ENCODE results near the gene TMIGD3. TPM values are rescaled to one million over a fixed set of nuclear protein-coding genes. Genes with fewer than 3 reads are reported as not detected.
A peak's percentile ranks its signal among the peaks of the same experiment; 100 is the strongest.

TMIGD3 gene
- total RNA-seq, 4 donors from 2014 or later: 1.7 to 2.6 (median 2.3) TPM

GRCh38 chr1:111449703-111450017 lies 53.8 kb downstream of the TMIGD3 start:
- TF ChIP-seq POLR2AphosphoS5 (IDR thresholded peaks at IDR 0.05) (no peak), EP300 (IDR thresholded peaks at IDR 0.05) (no peak), CTCF (IDR thresholded peaks at IDR 0.05) (no peak), POLR2A (IDR thresholded peaks at IDR 0.05; ENCODE audit: low read depth) (no peak)
- Histone ChIP-seq H3K4me3 (peak overlapping the region; percentile 60 to 91 (median 88)), H3K4me1 (peaks cover 51 to 73% (median 64%) of the 10 kb centered on the region in 4 donors), H3K9me3 (no peaks in the 10 kb centered on the region), H3K27ac (replicated peaks in 1 of 4) (peak overlapping the region; percentile 81 to 91 (median 87)), H3K36me3 (peaks cover 5 to 45% (median 29%) of the 10 kb centered on the region in 4 donors), H3K27me3 (no peaks in the 10 kb centered on the region)
- intact Hi-C loops (cut with DNase I): no loop called here
- DNase-seq (ENCODE audit: extremely low spot score): no peak
- WGBS: 0% methylated on average over 8 of the region's 8 CpGs

GRCh38 chr1:111448918-111449702 lies 54.3 kb downstream of the TMIGD3 start, which contains the start of the genes ATP5PB and WDR77:
Gene ATP5PB, plus strand, starts transcription at chr1:111449464. Its CDS starts 78 bp downstream, at chr1:111449542.
Gene WDR77, minus strand, starts transcription at chr1:111449256. Its CDS starts 87 bp downstream, at chr1:111449169.
- H3K4me3 ChIP-seq: peak within 1 kb of the TSS; percentile 60 to 91 (median 88)
- H3K27me3 ChIP-seq: no peaks in the 10 kb centered on the region
- intact Hi-C loops (cut with DNase I): no loop called here
- peak within 1 kb of the TSS; percentile 81 to 91 (median 87) for H3K27ac ChIP-seq (replicated peaks in 1 of 4)
- peak; percentile 99 for DNase-seq (ENCODE audit: extremely low spot score)
- no peaks in the 10 kb centered on the region for H3K9me3 ChIP-seq
- TF ChIP-seq POLR2AphosphoS5 (IDR thresholded peaks at IDR 0.05): peak; percentile 74 to 85
- peak in 1 of 3 experiments; percentile 25 for TF ChIP-seq CTCF (IDR thresholded peaks at IDR 0.05)
- no peak for TF ChIP-seq EP300 (IDR thresholded peaks at IDR 0.05)
- peak; percentile 23 for TF ChIP-seq POLR2A (IDR thresholded peaks at IDR 0.05; ENCODE audit: low read depth)
- peaks cover 48 to 67% (median 60%) of the 10 kb centered on the region in 4 donors for H3K4me1 ChIP-seq
- WGBS: under 1% methylated on average over 39 of the region's 54 CpGs
- peaks cover 11 to 45% (median 27%) of the 10 kb centered on the region in 4 donors for H3K36me3 ChIP-seq

DNA sequence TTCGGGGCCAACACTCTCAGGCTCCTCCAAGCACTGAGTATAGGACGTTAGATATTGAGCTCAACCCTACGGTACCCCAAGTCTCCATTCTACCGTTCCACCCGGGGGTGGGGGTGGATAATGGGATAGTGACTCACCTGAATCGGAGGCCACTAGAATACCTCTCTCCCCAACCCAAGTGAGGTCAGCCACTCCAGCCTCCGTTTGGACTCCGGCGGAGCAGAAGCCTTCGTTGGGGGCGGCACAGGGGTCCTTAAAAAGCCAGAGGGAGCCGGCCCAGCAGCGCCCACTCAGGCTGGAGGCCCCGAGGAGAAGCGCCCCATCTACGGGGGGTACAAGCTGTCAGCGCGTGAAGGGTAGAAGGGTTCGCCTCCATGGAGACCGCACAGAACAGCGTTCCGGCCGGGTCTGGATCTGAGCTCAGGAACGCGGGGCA lies 54.9 kb downstream of the TMIGD3 start:
- Histone ChIP-seq H3K9me3 (no peaks in the 10 kb centered on the region), H3K4me1 (peaks cover 45 to 61% (median 54%) of the 10 kb centered on the region in 4 donors), H3K27ac (replicated peaks in 1 of 4) (peak overlapping the region; percentile 81 to 91 (median 87)), H3K36me3 (peaks cover 17 to 48% (median 30%) of the 10 kb centered on the region in 4 donors), H3K27me3 (no peaks in the 10 kb centered on the region), H3K4me3 (peak overlapping the region; percentile 60 to 91 (median 88))
- DNase-seq (ENCODE audit: extremely low spot score): no peak
- TF ChIP-seq EP300 (IDR thresholded peaks at IDR 0.05) (no peak), CTCF (IDR thresholded peaks at IDR 0.05) (no peak), POLR2AphosphoS5 (IDR thresholded peaks at IDR 0.05) (no peak), POLR2A (IDR thresholded peaks at IDR 0.05; ENCODE audit: low read depth) (no peak)
- intact Hi-C loops (cut with DNase I): no loop called here
- WGBS: 1% methylated on average over 21 of the region's 25 CpGs

DNA sequence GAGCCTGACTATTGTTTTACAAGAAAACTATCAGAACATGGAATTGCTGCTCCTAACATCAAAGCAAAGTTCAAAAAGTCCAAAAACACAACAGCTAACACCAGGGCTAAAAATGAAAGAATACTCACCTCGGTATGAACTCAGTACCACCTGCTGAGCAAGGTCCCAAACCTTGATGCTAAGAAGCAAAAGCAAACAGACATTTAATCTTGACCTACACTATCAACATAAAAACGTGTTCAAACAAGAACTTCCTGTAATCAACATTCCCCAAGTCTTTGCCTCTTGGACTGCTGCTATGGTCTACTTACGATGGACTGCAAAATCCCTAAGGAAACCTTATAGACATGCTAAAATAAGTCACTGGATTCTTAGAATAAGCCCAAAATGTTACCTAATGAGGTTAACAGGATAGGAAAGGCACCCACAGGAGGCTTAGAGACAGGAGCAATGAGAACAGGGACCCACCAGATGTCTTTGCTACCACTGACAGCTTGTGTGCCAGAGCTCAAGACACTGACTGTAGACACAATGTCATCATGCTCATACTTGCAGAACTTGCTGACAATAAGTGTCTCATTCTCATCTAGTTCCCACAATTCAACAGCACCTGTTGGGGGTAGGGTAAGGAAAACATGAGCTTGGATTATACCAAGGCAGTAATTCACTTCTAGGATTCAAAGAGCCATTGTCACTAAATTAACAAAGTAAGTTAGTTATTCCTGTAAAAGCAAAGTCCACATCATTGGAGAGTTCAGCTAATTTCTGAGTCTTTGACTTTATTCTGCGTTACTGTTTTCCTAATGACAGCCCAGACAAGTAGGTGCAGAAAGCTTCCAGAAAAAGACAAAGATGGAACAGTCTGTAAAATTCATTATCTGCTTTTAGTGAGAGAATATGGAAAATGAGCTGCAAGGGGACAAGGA lies 56.2 kb downstream of the TMIGD3 start:
- Histone ChIP-seq H3K27ac (replicated peaks in 1 of 4) (no peak overlapping the region), H3K36me3 (peaks cover 24 to 60% (median 43%) of the 10 kb centered on the region in 4 donors)

More for the DNA sequence above, 56.2 kb downstream of the TMIGD3 start:
- peak overlapping the region in 1 of 4 donors; percentile 85 for H3K4me3 ChIP-seq
- H3K27me3 ChIP-seq: no peaks in the 10 kb centered on the region
- intact Hi-C loops (cut with DNase I): no loop called here
- TF ChIP-seq POLR2AphosphoS5 (IDR thresholded peaks at IDR 0.05) (no peak), EP300 (IDR thresholded peaks at IDR 0.05) (no peak), POLR2A (IDR thresholded peaks at IDR 0.05; ENCODE audit: low read depth) (no peak), CTCF (IDR thresholded peaks at IDR 0.05) (no peak)
- H3K9me3 ChIP-seq: no peaks in the 10 kb centered on the region
- peak; percentile 39 for DNase-seq (ENCODE audit: extremely low spot score)
- H3K4me1 ChIP-seq: peaks cover 33 to 50% (median 41%) of the 10 kb centered on the region in 4 donors
- 72% methylated on average over 4 of the region's 4 CpGs for WGBS
